Measurements from ENCODE around the gene NUDCD2.
"Not testable (repeated sequence)": the region's sequence is repeated elsewhere in the genome, so short reads cannot be mapped to it uniquely, and the experiment has no call there.

DNA sequence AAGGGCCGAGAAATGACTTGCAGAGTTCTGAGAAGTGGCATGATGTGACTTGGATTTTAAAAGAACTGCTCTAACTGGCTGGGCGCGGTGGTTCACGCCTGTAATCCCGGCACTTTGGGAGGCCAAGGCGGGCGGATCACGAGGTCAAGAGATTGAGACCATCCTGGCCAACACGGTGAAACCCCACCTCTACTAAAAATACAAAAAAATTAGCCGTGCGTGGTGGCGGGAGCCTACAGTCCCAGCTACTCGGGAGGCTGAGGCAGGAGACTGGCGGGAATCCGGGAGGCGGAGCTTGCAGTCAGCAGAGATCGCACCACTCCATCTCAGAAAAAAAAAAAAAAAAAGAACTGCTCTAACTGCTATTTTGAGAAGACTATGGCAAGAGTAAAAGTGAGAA is 4.5 kb downstream of the NUDCD2 start:
- TF ChIP-seq, protein P1, sequence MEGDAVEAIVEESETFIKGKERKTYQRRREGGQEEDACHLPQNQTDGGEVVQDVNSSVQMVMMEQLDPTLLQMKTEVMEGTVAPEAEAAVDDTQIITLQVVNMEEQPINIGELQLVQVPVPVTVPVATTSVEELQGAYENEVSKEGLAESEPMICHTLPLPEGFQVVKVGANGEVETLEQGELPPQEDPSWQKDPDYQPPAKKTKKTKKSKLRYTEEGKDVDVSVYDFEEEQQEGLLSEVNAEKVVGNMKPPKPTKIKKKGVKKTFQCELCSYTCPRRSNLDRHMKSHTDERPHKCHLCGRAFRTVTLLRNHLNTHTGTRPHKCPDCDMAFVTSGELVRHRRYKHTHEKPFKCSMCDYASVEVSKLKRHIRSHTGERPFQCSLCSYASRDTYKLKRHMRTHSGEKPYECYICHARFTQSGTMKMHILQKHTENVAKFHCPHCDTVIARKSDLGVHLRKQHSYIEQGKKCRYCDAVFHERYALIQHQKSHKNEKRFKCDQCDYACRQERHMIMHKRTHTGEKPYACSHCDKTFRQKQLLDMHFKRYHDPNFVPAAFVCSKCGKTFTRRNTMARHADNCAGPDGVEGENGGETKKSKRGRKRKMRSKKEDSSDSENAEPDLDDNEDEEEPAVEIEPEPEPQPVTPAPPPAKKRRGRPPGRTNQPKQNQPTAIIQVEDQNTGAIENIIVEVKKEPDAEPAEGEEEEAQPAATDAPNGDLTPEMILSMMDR (conservative IDR thresholded peaks at IDR 0.05; ENCODE audit: low read length): not testable (repeated sequence)
- not testable (repeated sequence) for TF ChIP-seq EZH2phosphoT487 (IDR thresholded peaks at IDR 0.05; ENCODE audit: borderline replicate concordance, low read depth, low read length)
